ENCODE measurements around the gene DCAF5. TPM values are rescaled to one million over a fixed set of nuclear protein-coding genes. Genes with fewer than 3 reads are reported as not detected.
A peak's percentile ranks its signal among the peaks of the same experiment; 100 is the strongest.
"Not testable (repeated sequence)": the region's sequence is repeated elsewhere in the genome, so short reads cannot be mapped to it uniquely, and the experiment has no call there.

Gene DCAF5
- total RNA-seq = 10 to 100 TPM; 29.3 to 31.6 TPM
- 10 to 100 TPM; 46.8 to 51.1 TPM for polyA plus RNA-seq (ENCODE audit: insufficient read length in 2 of 2)
- long read RNA-seq, donor 1, full-length matches to known transcripts = 10 of 10 reads
- long read RNA-seq, donor 1, partial matches to known transcripts = 0 of 10 reads
- long read RNA-seq, donor 1, other reads (novel, unspliced or antisense) = 0 of 10 reads
- long read RNA-seq, donor 2, full-length matches to known transcripts = 5 of 23 reads
- long read RNA-seq, donor 2, partial matches to known transcripts = 18 of 23 reads
- long read RNA-seq, donor 2, other reads (novel, unspliced or antisense) = 0 of 23 reads
- long read RNA-seq, donor 3, full-length matches to known transcripts = 7 of 7 reads
- long read RNA-seq, donor 3, partial matches to known transcripts = 0 of 7 reads
- long read RNA-seq, donor 3, other reads (novel, unspliced or antisense) = 0 of 7 reads
- long read RNA-seq, donor 4, full-length matches to known transcripts = 5 of 85 reads
- long read RNA-seq, donor 4, partial matches to known transcripts = 80 of 85 reads
- long read RNA-seq, donor 4, other reads (novel, unspliced or antisense) = 0 of 85 reads

- DNase-seq (ENCODE audit: low read depth in 4 of 6, low spot score in 6 of 6) = peak in 1 of 6 donors; percentile 98
- Histone ChIP-seq H3K9me3 (ENCODE audit: control insufficient read depth, insufficient read depth, low read length) (no peaks in the 10 kb centered on the region), H3K27ac (ENCODE audit: low read depth, low read length) (peak within 1 kb of the TSS; percentile 94), H3K27me3 (ENCODE audit: control insufficient read depth, insufficient read depth, low read length) (no peaks in the 10 kb centered on the region), H3K4me3 (ENCODE audit: low read depth, low read length) (peak within 1 kb of the TSS; percentile 91), H3K36me3 (ENCODE audit: control insufficient read depth, insufficient read depth, low read length) (peaks cover 2% of the 10 kb centered on the region), H3K4me1 (ENCODE audit: control insufficient read depth, insufficient read depth, low read length) (peaks cover 7% of the 10 kb centered on the region)
- 0% methylated on average over 26 of the region's 26 CpGs for WGBS (ENCODE audit: insufficient coverage)
These were observed at the start of gene DCAF5 for GRCh38 chr14:69152902-69153151. TSS of gene DCAF5 (minus strand) at chr14:69153119. CDS start at chr14:69152978, 141 bp downstream.

- DNase-seq (ENCODE audit: low read depth in 4 of 6, low spot score in 6 of 6) = no peak
- Histone ChIP-seq H3K4me1 (ENCODE audit: control insufficient read depth, insufficient read depth, low read length) (no peaks in the 10 kb centered on the region), H3K4me3 (ENCODE audit: low read depth, low read length) (no peak overlapping the region), H3K27me3 (ENCODE audit: control insufficient read depth, insufficient read depth, low read length) (no peaks in the 10 kb centered on the region), H3K36me3 (ENCODE audit: control insufficient read depth, insufficient read depth, low read length) (peaks cover 2% of the 10 kb centered on the region), H3K9me3 (ENCODE audit: control insufficient read depth, insufficient read depth, low read length) (no peaks in the 10 kb centered on the region), H3K27ac (ENCODE audit: low read depth, low read length) (no peak overlapping the region)
- 70% methylated on average over 2 of the region's 10 CpGs for WGBS (ENCODE audit: insufficient coverage)
These were observed 46.9 kb upstream of the DCAF5 start for GRCh38 chr14:69199786-69200185.

- Histone ChIP-seq H3K27ac (ENCODE audit: low read depth, low read length) (no peak overlapping the region), H3K36me3 (ENCODE audit: control insufficient read depth, insufficient read depth, low read length) (no peaks in the 10 kb centered on the region), H3K4me3 (ENCODE audit: low read depth, low read length) (no peak overlapping the region), H3K4me1 (ENCODE audit: control insufficient read depth, insufficient read depth, low read length) (no peaks in the 10 kb centered on the region), H3K9me3 (ENCODE audit: control insufficient read depth, insufficient read depth, low read length) (no peaks in the 10 kb centered on the region), H3K27me3 (ENCODE audit: control insufficient read depth, insufficient read depth, low read length) (no peaks in the 10 kb centered on the region)
- no CpG with 5 or more reads among the region's 5 CpGs for WGBS (ENCODE audit: insufficient coverage)
- DNase-seq (ENCODE audit: low read depth in 4 of 6, low spot score in 6 of 6) = no peak
These were observed 40.8 kb upstream of the DCAF5 start for GRCh38 chr14:69193721-69194120.

- H3K9me3 ChIP-seq (ENCODE audit: control insufficient read depth, insufficient read depth, low read length) = no peaks in the 10 kb centered on the region
- peak within 1 kb of the TSS; percentile 29 for H3K27ac ChIP-seq (ENCODE audit: low read depth, low read length)
- WGBS (ENCODE audit: insufficient coverage) = under 1% methylated on average over 53 of the region's 58 CpGs
- no peaks in the 10 kb centered on the region for H3K4me1 ChIP-seq (ENCODE audit: control insufficient read depth, insufficient read depth, low read length)
- H3K36me3 ChIP-seq (ENCODE audit: control insufficient read depth, insufficient read depth, low read length) = no peaks in the 10 kb centered on the region
- H3K27me3 ChIP-seq (ENCODE audit: control insufficient read depth, insufficient read depth, low read length) = no peaks in the 10 kb centered on the region
- H3K4me3 ChIP-seq (ENCODE audit: low read depth, low read length) = peak within 1 kb of the TSS; percentile 91
- peak; percentile 77 to 98 (median 83) for DNase-seq (ENCODE audit: low read depth in 4 of 6, low spot score in 6 of 6)
These were observed 38.6 kb upstream of the DCAF5 start, which contains the start of gene EXD2 for GRCh38 chr14:69191340-69192111. TSS of gene EXD2 (plus strand) at chr14:69191498. CDS start at chr14:69209471, 17,973 bp downstream.

GRCh38 chr14:69190191-69190590 lies 37.3 kb upstream of the DCAF5 start:
- WGBS (ENCODE audit: insufficient coverage) = no CpG with 5 or more reads among the region's 2 CpGs
- Histone ChIP-seq H3K4me1 (ENCODE audit: control insufficient read depth, insufficient read depth, low read length) (no peaks in the 10 kb centered on the region), H3K4me3 (ENCODE audit: low read depth, low read length) (no peak overlapping the region), H3K27ac (ENCODE audit: low read depth, low read length) (no peak overlapping the region), H3K36me3 (ENCODE audit: control insufficient read depth, insufficient read depth, low read length) (no peaks in the 10 kb centered on the region), H3K9me3 (ENCODE audit: control insufficient read depth, insufficient read depth, low read length) (no peaks in the 10 kb centered on the region), H3K27me3 (ENCODE audit: control insufficient read depth, insufficient read depth, low read length) (no peaks in the 10 kb centered on the region)
- DNase-seq (ENCODE audit: low read depth in 4 of 6, low spot score in 6 of 6) = peak in 1 of 6 donors; percentile 7

GRCh38 chr14:69183735-69184134 lies 30.8 kb upstream of the DCAF5 start:
- Histone ChIP-seq H3K27ac (ENCODE audit: low read depth, low read length) (no peak overlapping the region), H3K4me3 (ENCODE audit: low read depth, low read length) (no peak overlapping the region), H3K27me3 (ENCODE audit: control insufficient read depth, insufficient read depth, low read length) (no peaks in the 10 kb centered on the region), H3K4me1 (ENCODE audit: control insufficient read depth, insufficient read depth, low read length) (no peaks in the 10 kb centered on the region), H3K9me3 (ENCODE audit: control insufficient read depth, insufficient read depth, low read length) (no peaks in the 10 kb centered on the region), H3K36me3 (ENCODE audit: control insufficient read depth, insufficient read depth, low read length) (no peaks in the 10 kb centered on the region)
- no peak for DNase-seq (ENCODE audit: low read depth in 4 of 6, low spot score in 6 of 6)
- WGBS (ENCODE audit: insufficient coverage) = 93% methylated on average over 1 of the region's 4 CpGs

GRCh38 chr14:69182580-69182979 lies 29.7 kb upstream of the DCAF5 start:
- not testable (repeated sequence) for H3K4me1 ChIP-seq (ENCODE audit: control insufficient read depth, insufficient read depth, low read length); H3K27me3 ChIP-seq (ENCODE audit: control insufficient read depth, insufficient read depth, low read length); H3K27ac ChIP-seq (ENCODE audit: low read depth, low read length); H3K36me3 ChIP-seq (ENCODE audit: control insufficient read depth, insufficient read depth, low read length); H3K9me3 ChIP-seq (ENCODE audit: control insufficient read depth, insufficient read depth, low read length); H3K4me3 ChIP-seq (ENCODE audit: low read depth, low read length); DNase-seq (ENCODE audit: low read depth in 4 of 6, low spot score in 6 of 6)
- whole genome bisulfite sequencing (ENCODE audit: insufficient coverage) = no CpG with 5 or more reads among the region's 1 CpG

- no peak overlapping the region for H3K27ac ChIP-seq (ENCODE audit: low read depth, low read length)
- H3K9me3 ChIP-seq (ENCODE audit: control insufficient read depth, insufficient read depth, low read length) = no peaks in the 10 kb centered on the region
- no peak overlapping the region for H3K4me3 ChIP-seq (ENCODE audit: low read depth, low read length)
- no peak for DNase-seq (ENCODE audit: low read depth in 4 of 6, low spot score in 6 of 6)
- H3K27me3 ChIP-seq (ENCODE audit: control insufficient read depth, insufficient read depth, low read length) = no peaks in the 10 kb centered on the region
- H3K4me1 ChIP-seq (ENCODE audit: control insufficient read depth, insufficient read depth, low read length) = no peaks in the 10 kb centered on the region
- no peaks in the 10 kb centered on the region for H3K36me3 ChIP-seq (ENCODE audit: control insufficient read depth, insufficient read depth, low read length)
These were observed 28.6 kb upstream of the DCAF5 start for GRCh38 chr14:69181491-69181890.

- no peaks in the 10 kb centered on the region for H3K36me3 ChIP-seq (ENCODE audit: control insufficient read depth, insufficient read depth, low read length)
- no peak overlapping the region for H3K27ac ChIP-seq (ENCODE audit: low read depth, low read length)
- no peak overlapping the region for H3K4me3 ChIP-seq (ENCODE audit: low read depth, low read length)
- peak in 1 of 6 donors; percentile 5 for DNase-seq (ENCODE audit: low read depth in 4 of 6, low spot score in 6 of 6)
- no peaks in the 10 kb centered on the region for H3K4me1 ChIP-seq (ENCODE audit: control insufficient read depth, insufficient read depth, low read length)
- no peaks in the 10 kb centered on the region for H3K9me3 ChIP-seq (ENCODE audit: control insufficient read depth, insufficient read depth, low read length)
- no peaks in the 10 kb centered on the region for H3K27me3 ChIP-seq (ENCODE audit: control insufficient read depth, insufficient read depth, low read length)
These were observed 22.2 kb upstream of the DCAF5 start for GRCh38 chr14:69175130-69175529.

Data from spinal cord (tissue), 10 donors.